Trophoblast cell (in vitro differentiated cells and primary cell): Measurements from ENCODE around the gene GRAP.

Experiments
- DNase-seq, 2 donors: peaks; one replicate each; pipeline ENCODE4 v3.0.0-alpha.2; 2016
- H2AFZ ChIP-seq: 2 replicates; pipeline ENCODE4 v1.6.1; 2013; ENCODE audit warnings: low read length, moderate library complexity, mild to moderate bottlenecking; ENCODE audit not compliant: insufficient read depth, poor library complexity
- H2AK5ac ChIP-seq: 2 replicates; pipeline ENCODE4 v1.6.1; 2013; ENCODE audit warnings: mild to moderate bottlenecking, low read length
- H2BK120ac ChIP-seq: 2 replicates; pipeline ENCODE4 v1.6.1; 2013; ENCODE audit warnings: low read length, mild to moderate bottlenecking, moderate library complexity; ENCODE audit not compliant: insufficient read depth, poor library complexity
- H2BK12ac ChIP-seq: 2 replicates; pipeline ENCODE4 v1.6.1; 2013; ENCODE audit warnings: mild to moderate bottlenecking, low read length, moderate library complexity
- H2BK5ac ChIP-seq: 2 replicates; pipeline ENCODE4 v1.6.1; 2013; ENCODE audit warnings: low read length, low read depth, moderate library complexity, mild to moderate bottlenecking; ENCODE audit not compliant: poor library complexity
- H3K14ac ChIP-seq: 2 replicates; pipeline ENCODE4 v1.6.1; 2013; ENCODE audit warnings: mild to moderate bottlenecking, low read length
- H3K18ac ChIP-seq: 2 replicates; pipeline ENCODE4 v1.6.1; 2013; ENCODE audit warnings: mild to moderate bottlenecking, low read length
- H3K23ac ChIP-seq: 2 replicates; pipeline ENCODE4 v1.6.1; 2013; ENCODE audit warnings: low read length
- H3K27ac ChIP-seq: 2 replicates; pipeline ENCODE4 v1.5.1; 2013; ENCODE audit warnings: low read depth, mild to moderate bottlenecking, inconsistent platforms, low read length, moderate library complexity
- H3K27me3 ChIP-seq: 2 replicates; pipeline ENCODE4 v1.6.1; 2013; ENCODE audit warnings: inconsistent platforms, mild to moderate bottlenecking, low read length, moderate library complexity; ENCODE audit not compliant: insufficient read depth
- H3K36me3 ChIP-seq, 2 experiments: 1 replicate in 1 of 2; 2 replicates in 1 of 2; pipeline ENCODE4 v1.6.1; 2013; ENCODE audit warnings: low read length in 2 of 2, mild to moderate bottlenecking in 2 of 2, moderate library complexity in 1 of 2; ENCODE audit not compliant: insufficient read depth in 2 of 2, control insufficient read depth in 1 of 2
- H3K4ac ChIP-seq: 2 replicates; pipeline ENCODE4 v1.6.1; 2013; ENCODE audit warnings: low read depth, mild to moderate bottlenecking, low read length, moderate library complexity
- H3K4me1 ChIP-seq, 2 experiments: 1 replicate in 1 of 2; 2 replicates in 1 of 2; pipeline ENCODE4 v1.6.1; 2013; ENCODE audit warnings: low read length in 2 of 2, mild to moderate bottlenecking in 2 of 2, moderate library complexity in 1 of 2; ENCODE audit not compliant: insufficient read depth in 2 of 2, control insufficient read depth in 1 of 2
- H3K4me2 ChIP-seq: 2 replicates; pipeline ENCODE4 v1.6.1; 2013; ENCODE audit warnings: inconsistent platforms, mild to moderate bottlenecking, low read length, moderate library complexity
- H3K4me3 ChIP-seq: 2 replicates; pipeline ENCODE4 v1.5.1; 2013; ENCODE audit warnings: mild to moderate bottlenecking, low read depth, low read length, inconsistent platforms
- H3K79me1 ChIP-seq: one replicate; pipeline ENCODE4 v1.6.1; 2013; ENCODE audit warnings: low read length
- H3K79me2 ChIP-seq: 2 replicates; pipeline ENCODE4 v1.6.1; 2013; ENCODE audit warnings: low read length, mild to moderate bottlenecking; ENCODE audit not compliant: control insufficient read depth, insufficient read depth, poor library complexity
- H3K9ac ChIP-seq: 2 replicates; pipeline ENCODE4 v1.6.1; 2013; ENCODE audit warnings: mild to moderate bottlenecking, low read length
- H3K9me3 ChIP-seq: 2 replicates; pipeline ENCODE4 v1.6.1; 2013; ENCODE audit warnings: low read depth, mild to moderate bottlenecking, control low read depth, inconsistent platforms, low read length; ENCODE audit not compliant: insufficient read depth
- H4K12ac ChIP-seq: 2 replicates; pipeline ENCODE4 v1.6.1; 2013; ENCODE audit warnings: low read depth, mild to moderate bottlenecking, low read length, moderate library complexity
- H4K8ac ChIP-seq: 2 replicates; pipeline ENCODE4 v1.6.1; 2013; ENCODE audit warnings: low read depth, mild to moderate bottlenecking, low read length, moderate library complexity
- H4K91ac ChIP-seq: one replicate; pipeline ENCODE4 v1.6.1; 2013; ENCODE audit warnings: low read depth, mild to moderate bottlenecking, low read length, moderate library complexity
- WGBS: extraction: QIAGEN DNeasy Blood & Tissue Kit; methylation state at CpG from one replicate; pipeline ENCODE4 v1.1.7; 2013; ENCODE audit warnings: missing lambda C conversion rate; ENCODE audit not compliant: insufficient read length, insufficient coverage; ENCODE audit errors: extremely low coverage; 5-methylcytosine and 5-hydroxymethylcytosine counted together

GRAP gene

GRCh38 chr17:18981335-18981641 lies 65.5 kb downstream of the GRAP start:
- peak overlapping the region; percentile 16 for H2BK12ac ChIP-seq

GRCh38 chr17:18980682-18981334 lies 65.9 kb downstream of the GRAP start:
- Histone ChIP-seq H2AFZ (no peak overlapping the region), H4K12ac (no peak overlapping the region), H3K9ac (no peak overlapping the region), H3K18ac (peak overlapping the region; percentile 26), H2AK5ac (peak overlapping the region; percentile 44), H3K79me1 (peaks cover 25% of the 10 kb centered on the region), H2BK120ac (peak overlapping the region; percentile 26), H2BK5ac (no peak overlapping the region), H3K9me3 (peaks cover 5% of the 10 kb centered on the region), H3K4me2 (no peak overlapping the region), H3K36me3 (peaks cover 58 to 62% of the 10 kb centered on the region in 2 experiments), H3K23ac (no peak overlapping the region), H3K4ac (no peak overlapping the region), H3K27me3 (no peaks in the 10 kb centered on the region), H4K91ac (peak overlapping the region; percentile 62), H4K8ac (peak overlapping the region; percentile 30), H3K27ac (no peak overlapping the region), H3K14ac (peak overlapping the region; percentile 21), H2BK12ac (peak overlapping the region; percentile 53), H3K4me1 (peaks cover 27 to 32% of the 10 kb centered on the region in 2 experiments), H3K4me3 (no peak overlapping the region), H3K79me2 (no peaks in the 10 kb centered on the region)
- no CpG with 5 or more reads among the region's 13 CpGs for WGBS
- peak; percentile 82 to 83 for DNase-seq

More at GRCh38 chr17:18981335-18981641, 65.5 kb downstream of the GRAP start:
- H3K4me2 ChIP-seq, result no peak overlapping the region
- peaks cover 5% of the 10 kb centered on the region for H3K9me3 ChIP-seq
- H3K23ac ChIP-seq, result no peak overlapping the region
- DNase-seq, result no peak
- H3K4ac ChIP-seq, result peak overlapping the region; percentile 39
- H4K12ac ChIP-seq, result no peak overlapping the region
- peak overlapping the region; percentile 73 for H4K8ac ChIP-seq
- no peaks in the 10 kb centered on the region for H3K27me3 ChIP-seq
- peak overlapping the region; percentile 18 for H2BK5ac ChIP-seq
- H2AK5ac ChIP-seq, result peak overlapping the region; percentile 20
- no peak overlapping the region for H3K4me3 ChIP-seq
- peaks cover 25% of the 10 kb centered on the region for H3K79me1 ChIP-seq
- peaks cover 27 to 32% of the 10 kb centered on the region in 2 experiments for H3K4me1 ChIP-seq
- H4K91ac ChIP-seq, result peak overlapping the region; percentile 62
- H3K18ac ChIP-seq, result peak overlapping the region; percentile 58
- H2AFZ ChIP-seq, result no peak overlapping the region
- H3K27ac ChIP-seq, result peak overlapping the region; percentile 15
- peaks cover 60 to 62% of the 10 kb centered on the region in 2 experiments for H3K36me3 ChIP-seq
- no CpG with 5 or more reads among the region's 6 CpGs for WGBS
- no peaks in the 10 kb centered on the region for H3K79me2 ChIP-seq
- H3K14ac ChIP-seq, result peak overlapping the region; percentile 36
- H3K9ac ChIP-seq, result no peak overlapping the region
- H2BK120ac ChIP-seq, result peak overlapping the region; percentile 13

GRCh38 chr17:18978655-18979054 lies 68.1 kb downstream of the GRAP start:
- Histone ChIP-seq H3K4me1 (peaks cover 21 to 25% of the 10 kb centered on the region in 2 experiments), H2AK5ac (no peak overlapping the region), H3K36me3 (peaks cover 53 to 56% of the 10 kb centered on the region in 2 experiments), H3K14ac (no peak overlapping the region), H4K12ac (no peak overlapping the region), H3K18ac (no peak overlapping the region), H3K79me2 (no peaks in the 10 kb centered on the region), H4K91ac (no peak overlapping the region), H3K27me3 (no peaks in the 10 kb centered on the region), H2BK12ac (no peak overlapping the region), H3K27ac (no peak overlapping the region), H4K8ac (no peak overlapping the region), H3K4me2 (no peak overlapping the region), H3K23ac (no peak overlapping the region), H3K4ac (no peak overlapping the region), H2BK120ac (no peak overlapping the region), H3K4me3 (no peak overlapping the region), H2AFZ (no peak overlapping the region), H3K9ac (no peak overlapping the region), H3K79me1 (peaks cover 24% of the 10 kb centered on the region), H3K9me3 (peaks cover 5% of the 10 kb centered on the region), H2BK5ac (no peak overlapping the region)
- no CpG with 5 or more reads among the region's 17 CpGs for WGBS
- DNase-seq, result no peak

GRCh38 chr17:18978050-18978449 lies 68.7 kb downstream of the GRAP start:
- peaks cover 21 to 23% of the 10 kb centered on the region in 2 experiments for H3K4me1 ChIP-seq
- no peaks in the 10 kb centered on the region for H3K27me3 ChIP-seq
- H3K4ac ChIP-seq, result no peak overlapping the region
- no peak for DNase-seq
- no peak overlapping the region for H3K14ac ChIP-seq
- no peak overlapping the region for H2AK5ac ChIP-seq
- H3K79me1 ChIP-seq, result peaks cover 22% of the 10 kb centered on the region
- peaks cover 54 to 59% of the 10 kb centered on the region in 2 experiments for H3K36me3 ChIP-seq
- no peak overlapping the region for H3K9ac ChIP-seq
- no peak overlapping the region for H2BK120ac ChIP-seq
- no peak overlapping the region for H3K4me3 ChIP-seq
- H3K23ac ChIP-seq, result no peak overlapping the region
- no CpG with 5 or more reads among the region's 13 CpGs for WGBS
- no peak overlapping the region for H3K18ac ChIP-seq
- H3K4me2 ChIP-seq, result no peak overlapping the region
- no peak overlapping the region for H2BK5ac ChIP-seq
- H4K91ac ChIP-seq, result no peak overlapping the region
- H3K27ac ChIP-seq, result no peak overlapping the region
- H3K9me3 ChIP-seq, result peaks cover 2% of the 10 kb centered on the region
- no peak overlapping the region for H4K12ac ChIP-seq
- no peaks in the 10 kb centered on the region for H3K79me2 ChIP-seq
- no peak overlapping the region for H2BK12ac ChIP-seq
- no peak overlapping the region for H2AFZ ChIP-seq
- no peak overlapping the region for H4K8ac ChIP-seq
